Smooth muscle cell of the brain vasculature (primary cell): ENCODE results near the gene TIMM23.
"Not testable (repeated sequence)": the region's sequence is repeated elsewhere in the genome, so short reads cannot be mapped to it uniquely, and the experiment has no call there.

Experiments
- DNase-seq: peaks from one replicate; pipeline ENCODE4 v3.0.0-alpha.2; 2012; ENCODE audit warnings: low read depth, low spot score

Gene TIMM23, protein sequence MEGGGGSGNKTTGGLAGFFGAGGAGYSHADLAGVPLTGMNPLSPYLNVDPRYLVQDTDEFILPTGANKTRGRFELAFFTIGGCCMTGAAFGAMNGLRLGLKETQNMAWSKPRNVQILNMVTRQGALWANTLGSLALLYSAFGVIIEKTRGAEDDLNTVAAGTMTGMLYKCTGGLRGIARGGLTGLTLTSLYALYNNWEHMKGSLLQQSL

DNA sequence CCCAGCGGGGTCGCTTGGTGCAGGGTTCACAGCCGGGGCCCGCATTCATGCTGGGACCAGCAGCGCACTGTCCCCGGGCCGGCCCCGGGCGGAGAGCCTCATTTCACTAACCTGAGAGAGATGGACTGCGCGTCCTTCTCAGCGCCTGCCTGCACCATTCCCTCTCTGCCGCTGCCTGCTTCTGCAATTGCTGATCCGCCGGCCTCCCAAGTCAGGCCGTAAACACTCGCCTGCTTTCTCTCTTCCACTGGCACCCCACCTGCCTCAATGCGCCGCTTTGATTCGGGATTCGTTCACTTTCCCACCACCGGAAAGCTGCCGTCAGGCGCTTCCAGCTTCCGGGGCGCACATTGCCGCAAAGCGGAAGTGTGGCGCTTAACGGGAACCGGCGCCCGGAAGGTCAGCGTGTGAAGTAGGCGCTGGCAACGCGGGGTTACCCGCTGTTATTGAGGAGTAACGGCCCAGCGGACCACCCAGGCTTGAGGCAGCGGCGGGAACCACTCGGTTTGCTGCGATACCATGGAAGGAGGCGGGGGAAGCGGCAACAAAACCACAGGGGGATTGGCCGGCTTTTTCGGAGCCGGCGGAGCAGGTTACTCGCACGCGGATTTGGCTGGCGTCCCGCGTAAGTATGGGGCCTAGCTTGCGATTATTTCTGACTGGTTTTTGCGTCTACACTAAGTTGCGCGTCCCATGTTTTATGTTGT lies at the start of gene TIMM23:
TIMM23 (plus strand) TSS at position 384 of the 707 bp plus-strand sequence; CDS start at position 520, 136 bp downstream.
- DNase-seq: peak; percentile 61

- DNase-seq: not testable (repeated sequence)
Observed at GRCh38 chr10:45926790-45927189, 45.5 kb upstream of the TIMM23 start.

- DNase-seq: not testable (repeated sequence)
Observed at GRCh38 chr10:45931305-45931704, 41.0 kb upstream of the TIMM23 start.

DNA sequence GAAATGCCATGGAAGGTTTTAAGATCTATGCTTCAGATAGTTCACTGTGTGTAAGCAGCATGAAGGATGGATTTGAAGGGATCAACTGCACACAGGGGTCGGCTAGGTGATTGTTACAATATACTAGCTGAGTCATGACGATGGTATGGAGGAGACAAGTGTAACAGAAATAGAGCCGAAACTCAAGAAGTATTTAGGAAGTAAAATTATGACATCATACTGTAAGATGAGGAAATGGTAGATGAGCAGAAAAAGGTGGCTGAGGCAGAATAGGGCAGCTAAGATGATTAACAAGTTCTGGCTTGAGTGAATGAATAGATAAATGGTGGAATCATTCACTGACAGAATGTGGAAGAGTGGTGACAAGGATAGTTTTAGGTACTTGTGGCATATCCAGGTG lies 37.5 kb upstream of the TIMM23 start:
- DNase-seq: not testable (repeated sequence)

- DNase-seq: not testable (repeated sequence)
Observed at GRCh38 chr10:45939176-45939697, 33.1 kb upstream of the TIMM23 start.

DNA sequence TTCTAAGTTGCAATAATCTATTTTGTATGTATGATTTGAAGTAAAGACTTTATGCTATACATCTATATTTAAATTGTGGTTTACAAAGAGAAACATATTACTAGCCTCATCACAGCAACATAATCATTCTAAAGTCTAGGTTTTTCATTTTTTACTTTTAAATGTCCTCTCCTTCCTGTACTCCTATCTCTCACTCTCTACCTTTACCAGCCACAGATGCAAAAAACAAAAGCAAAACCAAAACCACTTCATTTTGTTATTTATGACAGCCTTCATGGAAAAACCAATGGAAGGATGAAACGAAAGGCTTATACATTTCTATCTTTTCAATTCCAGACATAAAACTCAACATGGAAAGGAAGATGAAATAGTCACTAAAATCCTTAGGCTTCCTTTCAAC lies 31.1 kb upstream of the TIMM23 start:
- not testable (repeated sequence) for DNase-seq

DNA sequence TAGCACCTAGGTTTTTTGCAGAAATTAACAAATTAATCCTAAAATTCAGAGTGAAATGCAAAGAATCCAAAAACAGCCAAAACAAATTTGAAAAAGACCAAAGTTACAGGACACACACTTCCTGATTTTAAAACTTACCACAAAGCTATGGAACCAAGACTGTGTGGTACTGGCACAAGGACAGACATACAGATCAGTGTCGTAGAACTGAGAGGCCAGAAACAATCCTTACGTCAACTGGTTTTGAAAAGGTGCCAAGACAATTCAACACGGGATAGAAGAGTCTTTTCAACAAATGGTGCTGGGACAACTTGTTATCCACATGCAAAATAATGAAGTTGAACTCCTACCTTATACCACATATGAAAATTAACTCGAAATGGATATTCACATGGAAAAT lies 26.8 kb upstream of the TIMM23 start:
- not testable (repeated sequence) for DNase-seq

- not testable (repeated sequence) for DNase-seq
Observed at GRCh38 chr10:45947363-45947762, 24.9 kb upstream of the TIMM23 start.

DNA sequence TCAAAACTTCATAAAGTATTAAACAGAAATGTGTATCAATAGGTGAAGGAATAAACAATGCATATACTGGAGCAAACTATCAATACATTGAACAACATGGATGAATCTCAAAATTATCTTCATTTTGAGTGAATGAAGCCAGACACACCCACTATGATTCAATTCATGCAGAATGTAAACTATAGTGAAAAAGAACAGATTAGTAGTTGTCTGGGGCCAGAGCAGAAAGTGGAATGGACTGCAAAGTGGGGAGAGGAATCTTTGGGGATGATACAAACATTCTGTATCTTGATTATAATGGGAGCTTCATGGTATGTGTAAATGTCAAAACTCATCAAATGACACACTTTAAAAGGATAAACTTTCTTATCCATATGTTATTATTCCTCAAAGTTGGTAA lies 23.5 kb upstream of the TIMM23 start:
- DNase-seq: not testable (repeated sequence)

GRCh38 chr10:45954367-45954766 lies 17.9 kb upstream of the TIMM23 start:
- not testable (repeated sequence) for DNase-seq

GRCh38 chr10:45956634-45957033 lies 15.7 kb upstream of the TIMM23 start:
- not testable (repeated sequence) for DNase-seq

DNA sequence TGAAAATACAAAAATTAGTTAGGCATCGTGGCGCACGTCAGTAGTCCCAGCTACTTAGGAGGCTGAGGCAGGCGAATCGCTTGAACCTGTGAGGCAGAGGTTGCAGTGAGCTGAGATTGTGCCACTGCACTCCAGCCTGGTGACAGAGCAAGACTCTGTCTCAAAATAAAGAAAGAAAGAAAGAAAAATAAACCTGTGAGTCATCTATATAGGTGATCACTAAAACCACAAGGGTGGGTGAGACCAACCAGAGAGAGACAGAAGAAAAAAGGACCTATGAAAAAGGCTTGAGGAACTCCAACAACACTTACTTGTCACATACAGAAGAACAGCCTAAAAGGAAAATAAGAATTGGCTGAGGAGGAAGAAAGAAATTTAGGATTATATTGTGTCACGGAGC lies 14.4 kb upstream of the TIMM23 start:
- not testable (repeated sequence) for DNase-seq

DNA sequence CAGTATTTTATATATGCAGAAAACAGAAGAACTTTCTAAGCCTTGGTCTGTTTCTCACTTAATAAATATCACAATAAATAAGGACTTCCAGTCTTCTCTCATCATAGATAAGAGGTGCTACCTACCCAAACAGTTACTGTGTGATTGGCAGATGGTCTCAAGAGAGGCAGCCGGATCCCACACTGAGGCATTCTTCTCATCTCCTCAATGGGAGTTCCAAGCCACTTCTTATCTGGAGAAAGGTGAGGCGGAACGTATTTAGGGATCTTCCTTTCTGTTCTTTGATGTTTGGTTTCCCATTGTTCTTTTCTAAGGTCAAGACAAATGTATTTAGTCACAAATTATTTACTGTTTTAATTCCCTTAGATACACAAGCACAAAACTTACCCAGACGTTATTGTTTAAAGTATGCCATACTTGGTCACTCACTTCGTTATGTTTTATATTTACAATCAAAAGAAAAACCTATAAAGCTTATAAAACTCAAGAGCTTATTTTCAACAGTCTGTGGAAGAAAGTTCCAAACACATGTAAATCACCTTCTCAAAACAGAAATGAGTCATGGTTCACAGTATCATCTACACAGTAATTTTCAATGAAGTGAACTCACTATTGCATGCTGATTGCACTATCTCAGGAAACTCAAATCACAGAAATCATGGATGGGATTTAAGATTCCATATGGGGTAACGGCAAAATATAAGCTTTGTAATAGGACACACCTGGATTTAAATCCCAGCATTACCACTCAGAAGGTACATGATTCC lies 9.4 kb upstream of the TIMM23 start:
- DNase-seq: not testable (repeated sequence)

GRCh38 chr10:45971019-45971418 lies 1.3 kb upstream of the TIMM23 start:
- DNase-seq: not testable (repeated sequence)

GRCh38 chr10:45971742-45972105 lies 565 bp upstream of the TIMM23 start:
- DNase-seq: not testable (repeated sequence)

DNA sequence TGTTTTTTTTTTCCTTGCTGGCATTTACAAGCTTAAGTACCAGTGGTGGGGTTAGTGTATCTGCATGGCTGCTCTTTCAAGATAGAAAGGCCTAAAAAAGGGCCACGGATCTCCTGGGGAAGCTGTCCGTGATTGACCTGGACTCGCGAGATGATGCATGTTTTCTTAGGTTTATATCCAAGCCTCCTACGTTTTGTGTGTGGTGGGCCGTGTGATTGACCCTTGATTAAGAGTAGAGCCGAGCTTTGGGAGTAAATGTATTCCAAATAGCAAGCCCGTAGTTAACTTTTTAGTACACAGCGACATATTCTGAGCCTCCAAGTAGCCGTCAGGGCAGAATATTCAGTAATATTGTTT lies 502 bp downstream of the TIMM23 start:
- DNase-seq: not testable (repeated sequence)

DNA sequence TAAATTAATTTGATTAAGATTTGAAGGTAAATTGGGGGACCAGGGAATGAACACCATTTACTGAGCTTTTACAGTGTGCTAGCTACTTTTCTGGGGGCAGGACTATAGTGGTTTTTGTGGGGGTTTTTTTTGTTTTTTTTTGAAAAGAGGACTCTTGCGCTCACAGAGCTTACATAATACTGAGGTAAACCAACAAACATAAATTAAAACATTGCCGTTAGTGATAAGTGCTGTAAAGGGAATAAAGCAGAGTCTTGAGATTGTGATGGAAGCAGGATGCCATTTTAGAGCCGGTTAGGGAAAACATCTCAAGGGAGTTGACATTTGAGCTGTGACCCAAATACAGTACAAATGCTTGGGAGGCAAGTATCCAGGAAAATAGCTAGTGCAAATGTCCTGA lies 1.8 kb downstream of the TIMM23 start:
- not testable (repeated sequence) for DNase-seq

DNA sequence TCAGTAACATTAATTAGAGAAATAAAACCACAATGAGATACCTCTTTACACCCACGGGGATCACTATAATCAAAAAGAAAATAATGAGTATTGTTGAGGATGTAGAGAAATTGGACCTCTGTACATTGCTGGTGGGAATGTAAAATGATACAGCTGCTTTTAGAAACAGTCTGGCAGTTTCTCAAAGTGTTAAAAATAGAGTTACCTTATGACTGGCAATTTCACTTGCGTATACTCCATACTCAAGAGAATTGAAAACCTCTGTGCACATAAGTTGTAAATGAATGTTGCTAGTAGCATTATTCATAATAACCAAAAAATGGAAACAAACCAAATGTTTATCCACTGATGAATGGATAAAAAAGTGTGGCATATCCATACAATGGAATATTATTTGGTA lies 6.3 kb downstream of the TIMM23 start:
- not testable (repeated sequence) for DNase-seq

- DNase-seq: not testable (repeated sequence)
Observed at GRCh38 chr10:45981367-45981766, 9.1 kb downstream of the TIMM23 start.

GRCh38 chr10:45983538-45984186 lies 11.4 kb downstream of the TIMM23 start:
- peak; percentile 23 for DNase-seq

DNA sequence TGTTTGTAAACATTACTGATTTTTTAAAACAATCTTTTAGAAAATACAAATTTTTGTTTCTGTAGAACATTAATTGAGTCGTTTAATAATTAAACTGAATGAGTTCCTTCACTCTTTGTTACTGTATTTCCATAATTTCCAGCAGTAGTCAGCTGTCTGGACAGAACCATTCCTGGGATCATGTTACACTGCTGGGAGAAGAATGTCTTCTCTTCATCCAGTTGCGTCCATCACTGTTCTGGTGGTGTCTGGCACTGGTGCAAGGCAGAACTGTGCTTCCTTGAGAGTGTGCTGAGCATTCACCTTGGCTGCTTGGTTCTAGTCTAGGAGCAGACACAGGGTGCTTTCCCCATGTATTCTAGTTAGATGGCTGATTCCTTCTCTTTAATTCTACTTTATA lies 12.2 kb downstream of the TIMM23 start:
- not testable (repeated sequence) for DNase-seq

- not testable (repeated sequence) for DNase-seq
Observed at GRCh38 chr10:45985590-45985989, 13.3 kb downstream of the TIMM23 start.
